ENCODE data around the gene SPTB. TPM values are rescaled to one million over a fixed set of nuclear protein-coding genes. Genes with fewer than 3 reads are reported as not detected.
A peak's percentile ranks its signal among the peaks of the same experiment; 100 is the strongest.

Gene SPTB
- total and polyA plus RNA-seq, 9 donors, result 0.28 to 1.4 (median 0.68) TPM

DNA sequence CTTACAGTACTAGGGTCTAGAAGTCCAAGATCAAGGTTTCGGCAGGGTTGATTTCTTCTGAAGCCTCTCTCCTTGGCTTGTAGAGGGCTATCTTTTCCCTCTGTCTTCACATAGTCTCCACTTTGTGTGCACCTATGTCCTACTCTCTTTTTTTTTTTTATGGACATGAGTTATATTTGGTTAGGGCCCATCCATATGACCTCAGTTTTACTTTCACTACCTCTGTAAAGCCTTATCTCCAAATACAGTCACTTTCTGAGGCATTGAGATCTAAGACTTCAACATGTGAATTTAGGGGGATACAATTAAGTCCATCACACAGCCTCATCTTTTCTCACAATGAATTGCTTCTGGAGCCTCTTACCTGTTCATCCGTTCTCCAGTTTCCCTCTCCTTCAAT is 5.9 kb upstream of the SPTB start:
- Histone ChIP-seq H3K27ac (no peak overlapping the region), H3K4me3 (no peak overlapping the region), H3K27me3 (no peaks in the 10 kb centered on the region), H3K4me1 (ENCODE audit: insufficient read depth) (no peaks in the 10 kb centered on the region), H3K9me3 (no peaks in the 10 kb centered on the region), H3K36me3 (no peaks in the 10 kb centered on the region)
- WGBS, 3 donors, result 92 to 97% (median 93%) methylated on average over 2 of the region's 2 CpGs
- intact Hi-C loops (cut with DNase I), result no loop called here
- TF ChIP-seq EP300 (IDR thresholded peaks at IDR 0.05), result no peak
- TF ChIP-seq, protein P1, sequence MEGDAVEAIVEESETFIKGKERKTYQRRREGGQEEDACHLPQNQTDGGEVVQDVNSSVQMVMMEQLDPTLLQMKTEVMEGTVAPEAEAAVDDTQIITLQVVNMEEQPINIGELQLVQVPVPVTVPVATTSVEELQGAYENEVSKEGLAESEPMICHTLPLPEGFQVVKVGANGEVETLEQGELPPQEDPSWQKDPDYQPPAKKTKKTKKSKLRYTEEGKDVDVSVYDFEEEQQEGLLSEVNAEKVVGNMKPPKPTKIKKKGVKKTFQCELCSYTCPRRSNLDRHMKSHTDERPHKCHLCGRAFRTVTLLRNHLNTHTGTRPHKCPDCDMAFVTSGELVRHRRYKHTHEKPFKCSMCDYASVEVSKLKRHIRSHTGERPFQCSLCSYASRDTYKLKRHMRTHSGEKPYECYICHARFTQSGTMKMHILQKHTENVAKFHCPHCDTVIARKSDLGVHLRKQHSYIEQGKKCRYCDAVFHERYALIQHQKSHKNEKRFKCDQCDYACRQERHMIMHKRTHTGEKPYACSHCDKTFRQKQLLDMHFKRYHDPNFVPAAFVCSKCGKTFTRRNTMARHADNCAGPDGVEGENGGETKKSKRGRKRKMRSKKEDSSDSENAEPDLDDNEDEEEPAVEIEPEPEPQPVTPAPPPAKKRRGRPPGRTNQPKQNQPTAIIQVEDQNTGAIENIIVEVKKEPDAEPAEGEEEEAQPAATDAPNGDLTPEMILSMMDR (IDR thresholded peaks at IDR 0.05), result no peak
- TF ChIP-seq POLR2A (IDR thresholded peaks at IDR 0.05), result no peak
- DNase-seq, result no peak

DNA sequence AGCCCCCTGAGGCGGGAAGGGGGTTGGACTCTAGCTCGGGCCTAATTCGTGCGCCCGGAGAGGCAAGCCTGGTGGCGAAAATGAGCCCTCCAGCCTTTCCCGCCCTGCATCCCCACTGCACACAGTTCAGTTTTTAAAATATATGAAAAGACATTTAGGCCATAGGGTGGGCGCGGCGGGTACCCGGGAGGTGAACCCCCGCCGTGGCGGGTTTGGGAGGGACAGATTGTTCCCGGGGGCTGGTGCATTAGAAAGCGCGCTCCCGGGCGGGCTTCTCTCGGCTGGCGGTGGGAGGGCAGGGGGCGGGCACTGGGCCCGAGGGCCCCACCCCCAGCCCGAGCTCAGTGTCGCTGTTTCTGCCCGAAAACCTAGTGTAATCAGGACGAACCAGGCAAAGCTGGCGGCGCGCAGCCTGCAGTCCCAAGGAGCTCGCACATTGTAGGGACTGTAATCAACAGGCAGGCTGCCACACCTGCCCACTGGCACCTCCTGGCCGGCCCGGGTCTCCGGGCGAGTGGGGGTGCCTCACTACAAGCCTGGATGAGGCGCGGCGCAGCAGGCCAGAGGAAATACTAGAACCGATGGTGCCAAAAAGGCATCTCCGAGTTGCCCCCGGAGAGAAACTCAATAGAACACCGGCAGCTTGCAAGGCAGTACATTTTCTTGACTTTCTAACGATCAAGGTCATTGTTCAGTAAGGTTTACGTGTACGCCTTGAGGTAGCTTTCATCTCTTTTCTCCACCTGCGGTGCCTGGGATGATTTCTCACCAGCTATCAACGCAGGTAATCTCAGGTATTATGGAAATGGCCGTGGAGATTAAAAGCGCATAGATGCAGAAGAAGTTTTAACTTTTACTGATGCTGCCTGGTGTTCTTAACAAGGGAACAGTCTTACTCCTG is 764 bp upstream of the SPTB start:
- H3K4me3 ChIP-seq, result peak overlapping the region; percentile 37
- no peaks in the 10 kb centered on the region for H3K36me3 ChIP-seq
- no peak overlapping the region for H3K27ac ChIP-seq
- no peaks in the 10 kb centered on the region for H3K27me3 ChIP-seq
- WGBS, 3 donors, result 3 to 4% (median 3%) methylated on average over 43 to 49 of the region's 49 CpGs
- peaks cover 2% of the 10 kb centered on the region for H3K4me1 ChIP-seq (ENCODE audit: insufficient read depth)
- intact Hi-C loops (cut with DNase I), result no loop called here
- no peaks in the 10 kb centered on the region for H3K9me3 ChIP-seq
- DNase-seq, result peak in 3 of 5 donors; percentile 15 to 43 (median 22)
- TF ChIP-seq EP300 (IDR thresholded peaks at IDR 0.05) (no peak), POLR2A (IDR thresholded peaks at IDR 0.05) (no peak)
- TF ChIP-seq, protein P1 (IDR thresholded peaks at IDR 0.05), result no peak

DNA sequence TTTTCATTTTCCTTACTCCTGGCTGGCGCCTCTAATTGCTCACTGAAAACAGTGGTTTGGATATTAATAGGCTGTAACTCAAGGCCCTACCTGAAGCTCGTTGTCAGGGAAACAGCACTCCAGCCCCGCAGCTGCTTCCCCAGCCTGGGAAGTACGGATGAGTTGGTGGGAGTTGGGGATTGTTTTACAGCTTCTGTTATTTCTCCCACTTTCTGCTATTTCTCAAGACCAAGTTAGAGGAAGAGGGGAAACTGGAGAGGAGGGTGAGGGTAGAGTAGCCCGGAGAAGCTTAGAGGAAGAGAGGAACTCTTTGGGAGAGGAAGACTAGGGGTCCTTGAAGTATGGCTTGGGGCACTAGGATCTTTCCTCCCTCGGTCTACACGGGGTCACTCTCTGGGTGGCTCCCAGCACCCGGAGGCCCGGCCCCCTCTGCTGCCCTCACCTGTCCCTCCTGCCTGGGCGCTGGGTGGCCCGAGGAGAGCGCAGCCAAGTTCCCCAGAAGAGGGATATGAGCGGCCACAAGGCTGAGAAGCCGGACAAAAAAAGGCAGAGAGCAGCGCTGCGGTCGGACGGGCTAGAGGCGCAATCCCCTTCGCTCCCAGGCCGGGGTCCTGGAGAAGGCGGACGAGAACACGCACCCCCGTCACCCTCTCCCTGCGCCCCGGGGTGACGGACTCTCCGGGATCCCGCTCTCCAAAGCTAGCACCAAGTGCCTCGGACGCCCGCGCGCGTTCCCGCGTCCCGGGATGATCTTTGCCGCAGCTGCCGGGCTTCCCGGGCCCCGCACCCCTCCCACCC is 671 bp downstream of the SPTB start:
- TF ChIP-seq EP300 (IDR thresholded peaks at IDR 0.05), result no peak
- TF ChIP-seq, protein P1 (IDR thresholded peaks at IDR 0.05), result no peak
- TF ChIP-seq POLR2A (IDR thresholded peaks at IDR 0.05), result no peak
- H3K9me3 ChIP-seq, result no peaks in the 10 kb centered on the region
- no peak overlapping the region for H3K27ac ChIP-seq
- peaks cover 2% of the 10 kb centered on the region for H3K4me1 ChIP-seq (ENCODE audit: insufficient read depth)
- peak overlapping the region; percentile 37 for H3K4me3 ChIP-seq
- DNase-seq, result peak in 1 of 5 donors; percentile 17
- intact Hi-C loops (cut with DNase I), result no loop called here
- H3K27me3 ChIP-seq, result no peaks in the 10 kb centered on the region
- 4 to 7% (median 5%) methylated on average over 35 to 43 of the region's 43 CpGs for WGBS, 3 donors
- H3K36me3 ChIP-seq, result no peaks in the 10 kb centered on the region

DNA sequence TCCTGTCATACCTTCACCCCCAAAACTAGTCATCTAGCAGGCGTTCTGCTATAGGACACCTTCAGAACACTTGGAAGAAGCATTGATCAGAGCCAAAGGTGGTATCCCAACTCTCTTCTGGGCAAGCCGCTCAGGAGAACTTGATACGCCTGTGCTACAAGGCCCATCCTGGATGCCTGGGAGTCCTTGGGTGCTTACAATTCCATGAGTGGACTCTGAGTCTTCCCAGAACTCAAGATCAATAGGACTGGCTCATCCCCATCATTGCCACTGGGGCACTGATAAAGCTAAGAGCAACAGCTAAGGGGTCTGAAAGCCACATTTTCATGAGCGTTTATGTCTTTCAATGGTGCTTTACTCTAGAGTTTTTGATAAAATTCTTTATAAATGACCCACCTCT is 1.9 kb downstream of the SPTB start:
- intact Hi-C loops (cut with DNase I), result no loop called here
- H3K9me3 ChIP-seq, result no peaks in the 10 kb centered on the region
- no peaks in the 10 kb centered on the region for H3K36me3 ChIP-seq
- H3K27ac ChIP-seq, result no peak overlapping the region
- no peak overlapping the region for H3K4me3 ChIP-seq
- DNase-seq, result no peak
- H3K27me3 ChIP-seq, result no peaks in the 10 kb centered on the region
- TF ChIP-seq, protein P1 (IDR thresholded peaks at IDR 0.05), result no peak
- TF ChIP-seq POLR2A (IDR thresholded peaks at IDR 0.05), result no peak
- no peak for TF ChIP-seq EP300 (IDR thresholded peaks at IDR 0.05)
- peaks cover 2% of the 10 kb centered on the region for H3K4me1 ChIP-seq (ENCODE audit: insufficient read depth)
- 87 to 91% (median 89%) methylated on average over 4 of the region's 4 CpGs for WGBS, 3 donors
